ENCODE data around the gene EPHB1.

EPHB1 gene

GRCh38 chr3:135050536-135050935 is 255.5 kb downstream of the EPHB1 start:
- Histone ChIP-seq H3K27ac (replicated peaks) (no peak overlapping the region), H3K27me3 (ENCODE audit: insufficient read depth, poor library complexity, severe bottlenecking) (no peaks in the 10 kb centered on the region), H3K4me3 (replicated peaks; ENCODE audit: insufficient read depth, low read length) (no peak overlapping the region)
- TF ChIP-seq CTCF (IDR thresholded peaks at IDR 0.05; ENCODE audit: insufficient read depth, low read length) (no peak), GABPA (IDR thresholded peaks at IDR 0.05; ENCODE audit: low read depth) (no peak), POLR2AphosphoS5 (IDR thresholded peaks at IDR 0.05; ENCODE audit: low read depth) (no peak), REST (IDR thresholded peaks at IDR 0.05; ENCODE audit: insufficient replicate concordance, low read depth) (no peak), SPI1 (IDR thresholded peaks at IDR 0.05; ENCODE audit: borderline replicate concordance, low read depth) (no peak)
- no peak for DNase-seq (ENCODE audit: low read depth in 1 of 2, low spot score in 1 of 2)

GRCh38 chr3:135051409-135051973 is 256.4 kb downstream of the EPHB1 start:
- H3K4me3 ChIP-seq (replicated peaks; ENCODE audit: insufficient read depth, low read length): no peak overlapping the region

More at GRCh38 chr3:135051409-135051973, 256.4 kb downstream of the EPHB1 start:
- DNase-seq (ENCODE audit: low read depth in 1 of 2, low spot score in 1 of 2): no peak
- TF ChIP-seq SPI1 (IDR thresholded peaks at IDR 0.05; ENCODE audit: borderline replicate concordance, low read depth) (no peak), REST (IDR thresholded peaks at IDR 0.05; ENCODE audit: insufficient replicate concordance, low read depth) (no peak), CTCF (IDR thresholded peaks at IDR 0.05; ENCODE audit: insufficient read depth, low read length) (no peak), GABPA (IDR thresholded peaks at IDR 0.05; ENCODE audit: low read depth) (no peak), POLR2AphosphoS5 (IDR thresholded peaks at IDR 0.05; ENCODE audit: low read depth) (no peak)
- Histone ChIP-seq H3K27ac (replicated peaks) (no peak overlapping the region), H3K27me3 (ENCODE audit: insufficient read depth, poor library complexity, severe bottlenecking) (no peaks in the 10 kb centered on the region)
